PC-9 (cell line): ENCODE data around the gene CRAMP1. TPM values are rescaled to one million over a fixed set of nuclear protein-coding genes. Genes with fewer than 3 reads are reported as not detected.

ENCODE experiments used
- Bru-seq: library from RNA; stranded (reverse); fragments of 400-500 nt; gene quantifications from one replicate; lab custom pipeline; 2021; lab: Mats Ljungman, UMichigan
- BruChase-seq, 2 experiments: library from RNA; stranded (reverse); fragments of 400-500 nt; gene quantifications; one replicate each; lab custom pipeline; 2021; lab: Mats Ljungman, UMichigan
- BruUV-seq: library from RNA; stranded (reverse); fragments of 400-500 nt; replicated peaks from 2 replicates; lab custom pipeline; 2021; lab: Mats Ljungman, UMichigan
- CTCF ChIA-PET: fragments of 300-600 bp; sonication (Branson Sonifier 250); formaldehyde crosslinking; loops from one replicate; lab custom pipeline; 2022; ENCODE audit warnings: antibody characterized with exemption; lab: Charles Lee
- POLR2A ChIA-PET: fragments of 300-600 bp; sonication (Branson Sonifier 250); formaldehyde crosslinking; loops from one replicate; lab custom pipeline; 2022; ENCODE audit warnings: antibody characterized with exemption; ENCODE audit not compliant: unreplicated experiment; lab: Charles Lee
- DNase-seq, 2 experiments: peaks; one replicate each; pipeline versions ENCODE4 v3.0.0 to v3.0.0-alpha.2; 2015 to 2022; ENCODE audit warnings: mixed read lengths in 1 of 2
- H2AFZ ChIP-seq: fragments of 200-600 bp; sonication (generic); 2 replicates; pipeline ENCODE4 v1.8.1; 2017; ENCODE audit warnings: antibody characterized with exemption
- H3F3A ChIP-seq: fragments of 200-600 bp; sonication (generic); 2 replicates; pipeline ENCODE4 v1.8.1; 2017; ENCODE audit warnings: antibody characterized with exemption, mild to moderate bottlenecking, low read depth; ENCODE audit not compliant: insufficient read depth
- H3K27ac ChIP-seq: fragments of 200-600 bp; sonication (generic); 2 replicates; pipeline ENCODE4 v1.6.1; 2016; ENCODE audit warnings: mixed run types
- H3K27me3 ChIP-seq: fragments of 200-600 bp; sonication (generic); 2 replicates; pipeline ENCODE4 v1.6.1; 2016; ENCODE audit warnings: low read depth, mixed run types; ENCODE audit not compliant: insufficient read depth
- H3K36me3 ChIP-seq: fragments of 200-600 bp; sonication (generic); 2 replicates; pipeline ENCODE4 v1.6.1; 2016; ENCODE audit warnings: low read depth, mixed run types
- H3K4me1 ChIP-seq: fragments of 200-600 bp; sonication (generic); replicated peaks from 2 replicates; pipeline ENCODE4 v1.6.1; 2016; ENCODE audit warnings: mixed run types; ENCODE audit not compliant: insufficient read depth
- H3K4me2 ChIP-seq: fragments of 200-600 bp; sonication (generic); 2 replicates; pipeline ENCODE4 v1.6.1; 2017; ENCODE audit warnings: mixed run types
- H3K4me3 ChIP-seq: fragments of 200-600 bp; sonication (generic); 2 replicates; pipeline ENCODE4 v1.6.1; 2016; ENCODE audit warnings: mixed run types
- H3K79me2 ChIP-seq: fragments of 200-600 bp; sonication (generic); 2 replicates; pipeline ENCODE4 v1.6.1; 2017; ENCODE audit warnings: low read depth, mixed run types
- H3K9me2 ChIP-seq: fragments of 200-600 bp; sonication (generic); 2 replicates; pipeline ENCODE4 v1.8.1; 2017; ENCODE audit warnings: mild to moderate bottlenecking; ENCODE audit not compliant: insufficient read depth
- H3K9me3 ChIP-seq: fragments of 200-600 bp; sonication (generic); 2 replicates; pipeline ENCODE4 v1.8.1; 2016; ENCODE audit warnings: low read depth; ENCODE audit not compliant: insufficient read depth
- H4K20me1 ChIP-seq: fragments of 200-600 bp; sonication (generic); 2 replicates; pipeline ENCODE4 v1.8.1; 2017; ENCODE audit not compliant: insufficient read depth
- CTCF ChIP-seq: fragments of 200-600 bp; sonication (generic); conservative IDR thresholded peaks from 2 replicates; pipeline ENCODE4 v1.6.1; 2017; ENCODE audit warnings: mixed run types, antibody characterized with exemption, mild to moderate bottlenecking, moderate library complexity
- EZH2 ChIP-seq: fragments of 200-600 bp; sonication (generic); IDR thresholded peaks from 2 replicates; pipeline ENCODE4 v1.8.0; 2017; ENCODE audit warnings: antibody characterized with exemption, low read depth
- intact Hi-C: fragments of 100-400 bp; cut with micrococcal nuclease; formaldehyde crosslinking; loops from one replicate; pipeline ENCODE4 v1.10.0; 2022; ENCODE audit not compliant: unreplicated experiment
- long read RNA-seq: library from polyadenylated mRNA; stranded (forward); transcript quantifications from one replicate; pipeline ENCODE4 v2.0.0, GENCODE V29; 2022
- total RNA-seq: library from RNA; stranded (reverse); gene quantifications from 2 replicates; pipeline ENCODE4 v1.2.3, GENCODE V29; 2021

CRAMP1 gene, protein sequence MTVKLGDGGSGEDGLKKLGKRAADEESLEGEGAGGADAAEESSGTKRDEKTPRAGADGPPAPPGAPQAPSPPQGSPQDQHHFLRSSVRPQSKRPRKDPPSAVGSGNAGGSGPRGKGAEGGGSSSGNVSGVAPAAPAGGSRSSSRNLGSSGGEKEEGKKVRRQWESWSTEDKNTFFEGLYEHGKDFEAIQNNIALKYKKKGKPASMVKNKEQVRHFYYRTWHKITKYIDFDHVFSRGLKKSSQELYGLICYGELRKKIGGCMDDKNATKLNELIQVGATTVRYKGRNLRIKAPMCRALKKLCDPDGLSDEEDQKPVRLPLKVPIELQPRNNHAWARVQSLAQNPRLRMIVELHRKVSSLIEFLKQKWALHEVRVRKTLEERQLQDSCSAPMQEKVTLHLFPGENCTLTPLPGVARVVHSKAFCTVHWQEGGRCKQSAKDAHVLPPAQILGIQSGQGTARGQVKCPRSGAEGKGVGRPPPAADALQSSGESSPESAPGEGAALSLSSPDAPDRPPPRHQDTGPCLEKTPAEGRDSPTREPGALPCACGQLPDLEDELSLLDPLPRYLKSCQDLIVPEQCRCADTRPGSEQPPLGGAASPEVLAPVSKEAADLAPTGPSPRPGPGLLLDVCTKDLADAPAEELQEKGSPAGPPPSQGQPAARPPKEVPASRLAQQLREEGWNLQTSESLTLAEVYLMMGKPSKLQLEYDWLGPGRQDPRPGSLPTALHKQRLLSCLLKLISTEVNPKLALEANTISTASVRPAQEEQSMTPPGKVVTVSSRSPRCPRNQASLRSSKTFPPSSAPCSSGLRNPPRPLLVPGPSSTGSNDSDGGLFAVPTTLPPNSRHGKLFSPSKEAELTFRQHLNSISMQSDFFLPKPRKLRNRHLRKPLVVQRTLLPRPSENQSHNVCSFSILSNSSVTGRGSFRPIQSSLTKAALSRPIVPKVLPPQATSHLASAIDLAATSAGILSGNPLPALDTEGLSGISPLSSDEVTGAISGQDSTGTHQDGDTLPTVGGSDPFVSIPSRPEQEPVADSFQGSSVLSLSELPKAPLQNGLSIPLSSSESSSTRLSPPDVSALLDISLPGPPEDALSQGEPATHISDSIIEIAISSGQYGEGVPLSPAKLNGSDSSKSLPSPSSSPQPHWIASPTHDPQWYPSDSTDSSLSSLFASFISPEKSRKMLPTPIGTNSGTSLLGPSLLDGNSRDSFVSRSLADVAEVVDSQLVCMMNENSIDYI (N-terminal part only)
- total RNA-seq, result 19.3 and 22.7 TPM in 2 replicates
- percentile 74 among the genes with signal in this experiment for Bru-seq, nascent RNA
- BruChase-seq, experiment 1, labeled RNA remaining after a 2-hour chase, result percentile 84 among the genes with signal in this experiment
- percentile 84 among the genes with signal in this experiment for BruChase-seq, experiment 2, labeled RNA remaining after a 6-hour chase
- long read RNA-seq, partial matches to known transcripts, result 2 of 6 reads
- long read RNA-seq, other reads (novel, unspliced or antisense), result 4 of 6 reads

- Histone ChIP-seq H3K4me1 (peaks cover 25% of the 10 kb centered on the region), H3F3A (peaks cover 37% of the 10 kb centered on the region), H4K20me1 (peaks cover 12% of the 10 kb centered on the region), H3K36me3 (peaks cover 13% of the 10 kb centered on the region; the same call in 1 of the 2 replicates), H3K4me3 (peak within 1 kb of the TSS; percentile 98), H3K9me2 (no peaks in the 10 kb centered on the region), H3K27me3 (no peaks in the 10 kb centered on the region), H3K4me2 (peak within 1 kb of the TSS; percentile 100), H2AFZ (peak within 1 kb of the TSS; percentile 88), H3K9me3 (no peaks in the 10 kb centered on the region), H3K79me2 (peaks cover 56% of the 10 kb centered on the region), H3K27ac (peak within 1 kb of the TSS; percentile 92)
- TF ChIP-seq CTCF (no peak), EZH2 (no peak)
- ChIA-PET POLR2A (interaction anchor here (0.6 to 0.7 kb wide), 2 partner anchors 65 to 93 kb away, joined by 7 to 22 read pairs; partner anchors contain the start of genes JPT2 and MAPK8IP3), CTCF (no interaction called here)
- intact Hi-C loops, result loop anchor here (5.0 kb wide), 6 partner anchors 70 to 280 kb away; partner anchors contain the start of genes BAIAP3, CLCN7 and TELO2
- no peak for DNase-seq
- BruUV-seq, result no TSS peak
Observed at GRCh38 chr16:1612320-1613111, at the start of gene CRAMP1. Gene CRAMP1 (plus strand): TSS chr16:1612360. CDS start chr16:1614640, 2,280 bp downstream.

DNA sequence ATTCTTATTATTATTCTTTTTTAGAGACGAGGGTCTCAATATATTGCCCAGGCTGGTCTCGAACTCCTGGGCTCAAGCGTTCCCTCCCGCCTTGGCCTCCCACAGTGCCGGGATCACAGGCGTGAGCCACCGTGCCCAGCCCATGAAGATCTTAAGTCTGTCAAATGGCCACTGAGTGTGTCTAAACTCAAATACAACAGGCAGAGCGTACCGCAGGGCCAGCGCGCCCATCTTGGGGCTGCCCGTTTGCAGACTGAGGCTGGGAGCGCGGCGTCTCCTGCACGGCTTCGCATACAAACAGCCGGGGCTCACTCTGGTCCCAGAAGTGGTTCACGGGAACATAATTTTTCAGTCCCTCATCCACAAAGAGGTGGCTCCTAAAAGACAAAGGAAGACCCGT, 48.4 kb upstream of the CRAMP1 start:
- Histone ChIP-seq H3K36me3 (no peaks in the 10 kb centered on the region), H3K4me3 (no peak overlapping the region), H2AFZ (no peak overlapping the region), H3K9me3 (no peaks in the 10 kb centered on the region), H3K9me2 (no peaks in the 10 kb centered on the region), H3F3A (no peaks in the 10 kb centered on the region), H3K27me3 (no peaks in the 10 kb centered on the region), H3K4me1 (no peaks in the 10 kb centered on the region), H3K4me2 (no peak overlapping the region), H3K27ac (no peak overlapping the region), H4K20me1 (no peaks in the 10 kb centered on the region), H3K79me2 (no peaks in the 10 kb centered on the region)
- BruUV-seq, result no TSS peak
- POLR2A ChIA-PET, result no interaction called here
- intact Hi-C loops, result no loop called here
- CTCF ChIA-PET, result no interaction called here
- TF ChIP-seq CTCF (no peak), EZH2 (no peak)
- no peak for DNase-seq
